Sigmoid colon (tissue), 4 donors: ENCODE measurements around the gene TRA2A.

ENCODE experiments used
- CTCF ChIP-seq, 4 experiments: fragments of 450-650 bp in 3 of 4; fragments of 200-600 bp in 1 of 4; IDR thresholded peaks; one replicate each; pipeline ENCODE4 v1.5.1; 2016 to 2019; ENCODE audit warnings: antibody characterized with exemption in 4 of 4, mild to moderate bottlenecking in 3 of 4, moderate library complexity in 2 of 4
- POLR2A ChIP-seq, 2 donors: fragments of 450-650 bp; IDR thresholded peaks; one replicate each; pipeline ENCODE4 v1.6.1; 2016; ENCODE audit warnings: antibody characterized with exemption in 2 of 2, mild to moderate bottlenecking in 2 of 2, moderate library complexity in 2 of 2
- POLR2AphosphoS5 ChIP-seq, 4 donors: sonication (generic); formaldehyde crosslinking; IDR thresholded peaks; one replicate each; pipeline ENCODE4 v1.6.1; 2017; ENCODE audit warnings: antibody characterized with exemption in 4 of 4

DNA sequence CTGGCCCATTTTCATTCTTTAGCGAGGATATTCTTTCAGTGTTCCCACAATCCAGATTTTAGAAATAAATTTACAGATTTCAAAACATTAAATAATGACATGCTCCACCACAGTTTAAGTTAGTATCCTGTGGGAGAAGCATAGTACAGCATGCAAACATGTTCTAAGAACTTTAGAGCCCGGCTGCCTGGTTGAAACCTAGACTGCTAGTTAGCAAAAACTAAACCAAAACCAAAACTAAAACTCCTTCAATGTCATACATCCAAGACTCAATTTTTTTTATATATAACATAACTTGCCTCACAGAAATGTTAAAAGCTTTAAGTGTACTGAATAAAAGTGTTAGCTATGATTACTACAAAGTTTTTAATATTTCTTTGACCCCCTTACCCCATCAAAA, 17.0 kb downstream of the TRA2A start:
- no peak for TF ChIP-seq POLR2A (IDR thresholded peaks at IDR 0.05)
- TF ChIP-seq CTCF (IDR thresholded peaks at IDR 0.05): no peak
- TF ChIP-seq POLR2AphosphoS5 (IDR thresholded peaks at IDR 0.05): no peak
